ENCODE results near the gene PDGFA. TPM values are rescaled to one million over a fixed set of nuclear protein-coding genes. Genes with fewer than 3 reads are reported as not detected.

PDGFA gene
- total RNA-seq, 1 experiment from 2014 or later, result 35.8 TPM

- H3K27me3 Mint-ChIP-seq (ENCODE audit: low read depth), result peaks cover 2% of the 10 kb centered on the region; the same call in 1 of the 2 replicates
- 60% methylated on average over 1 of the region's 3 CpGs for WGBS (ENCODE audit: extremely low coverage, insufficient read length, low lambda C conversion rate)
Measured at GRCh38 chr7:567305-567883, 47.7 kb upstream of the PDGFA start.

More at GRCh38 chr7:567305-567883, 47.7 kb upstream of the PDGFA start:
- no peak overlapping the region for H3K56ac ChIP-seq (ENCODE audit: insufficient read length, low read depth, low read length)
- H3T11ph ChIP-seq (ENCODE audit: low read length), result no peak overlapping the region
- no peak overlapping the region for H4K5ac ChIP-seq (ENCODE audit: insufficient read length, low read depth, low read length)
- no peaks in the 10 kb centered on the region for H3K23me2 ChIP-seq (ENCODE audit: insufficient read length, low read depth, low read length, poor library complexity, severe bottlenecking)
- H2BK120ac ChIP-seq (ENCODE audit: low read depth, low read length, poor library complexity, severe bottlenecking), result no peak overlapping the region
- no peaks in the 10 kb centered on the region for H3K9me3 ChIP-seq (ENCODE audit: control insufficient read depth, low read depth, low read length)
- H3K4ac ChIP-seq (ENCODE audit: low read depth, low read length), result no peak overlapping the region
- no peak overlapping the region for H2AFZ ChIP-seq (ENCODE audit: low read length)
- no peak overlapping the region for H2BK12ac ChIP-seq (ENCODE audit: insufficient read length, low read depth, low read length)
- H2AK5ac ChIP-seq (ENCODE audit: insufficient read length, low read length), result no peak overlapping the region
- H2BK5ac ChIP-seq (ENCODE audit: insufficient read length, low read length), result no peak overlapping the region
- H2BK15ac ChIP-seq (ENCODE audit: low read depth, low read length), result no peak overlapping the region
- H2BK20ac ChIP-seq (ENCODE audit: low read depth, low read length, poor library complexity, severe bottlenecking), result no peak overlapping the region
- no peaks in the 10 kb centered on the region for H3K9me3 Mint-ChIP-seq
- no peaks in the 10 kb centered on the region for H3K4me1 ChIP-seq (ENCODE audit: insufficient read depth, low read length)
- H3K27ac Mint-ChIP-seq, result no peak overlapping the region
- no peak overlapping the region for H3K27ac ChIP-seq (ENCODE audit: insufficient read length, low read depth, low read length)
- peaks cover 2 to 6% of the 10 kb centered on the region in 2 experiments; a peak in 3 of 4 replicates for H3K4me1 Mint-ChIP-seq
- no peak for DNase-seq
- H3K79me2 ChIP-seq (ENCODE audit: insufficient read depth, low read length), result no peaks in the 10 kb centered on the region; the same call in 1 of the 2 replicates
- no peak overlapping the region for H4K91ac ChIP-seq (ENCODE audit: insufficient read length, low read depth, low read length)
- no peak overlapping the region for H3K4me2 ChIP-seq (ENCODE audit: insufficient read depth, insufficient read length, low read length)
- H3K9ac ChIP-seq (ENCODE audit: extremely low read depth, insufficient read length, low read length), result no peak overlapping the region
- no peak overlapping the region for H3K4me3 Mint-ChIP-seq
- H4K20me1 ChIP-seq (ENCODE audit: control insufficient read depth, insufficient read depth, insufficient read length), result no peaks in the 10 kb centered on the region
- H3K79me1 ChIP-seq (ENCODE audit: insufficient read depth, low read depth, low read length, poor library complexity, severe bottlenecking), result no peaks in the 10 kb centered on the region
- H3K27me3 ChIP-seq (ENCODE audit: insufficient read depth, low read length), result no peaks in the 10 kb centered on the region
- no peak overlapping the region for H3K14ac ChIP-seq (ENCODE audit: insufficient read depth, low read length)
- no peak overlapping the region for H4K8ac ChIP-seq (replicated peaks; ENCODE audit: insufficient read length, low read depth, low read length)
- H3K23ac ChIP-seq (ENCODE audit: insufficient read length, low read depth, low read length), result no peak overlapping the region
- H3K36me3 Mint-ChIP-seq (ENCODE audit: insufficient read depth in 1 of 3, low read depth in 3 of 3), result peaks cover 0 to 6% (median 0%) of the 10 kb centered on the region in 3 experiments; a peak in 1 of 7 replicates
- no peak overlapping the region for H3K18ac ChIP-seq (ENCODE audit: insufficient read length, low read depth, low read length)
- TF ChIP-seq, protein P1, sequence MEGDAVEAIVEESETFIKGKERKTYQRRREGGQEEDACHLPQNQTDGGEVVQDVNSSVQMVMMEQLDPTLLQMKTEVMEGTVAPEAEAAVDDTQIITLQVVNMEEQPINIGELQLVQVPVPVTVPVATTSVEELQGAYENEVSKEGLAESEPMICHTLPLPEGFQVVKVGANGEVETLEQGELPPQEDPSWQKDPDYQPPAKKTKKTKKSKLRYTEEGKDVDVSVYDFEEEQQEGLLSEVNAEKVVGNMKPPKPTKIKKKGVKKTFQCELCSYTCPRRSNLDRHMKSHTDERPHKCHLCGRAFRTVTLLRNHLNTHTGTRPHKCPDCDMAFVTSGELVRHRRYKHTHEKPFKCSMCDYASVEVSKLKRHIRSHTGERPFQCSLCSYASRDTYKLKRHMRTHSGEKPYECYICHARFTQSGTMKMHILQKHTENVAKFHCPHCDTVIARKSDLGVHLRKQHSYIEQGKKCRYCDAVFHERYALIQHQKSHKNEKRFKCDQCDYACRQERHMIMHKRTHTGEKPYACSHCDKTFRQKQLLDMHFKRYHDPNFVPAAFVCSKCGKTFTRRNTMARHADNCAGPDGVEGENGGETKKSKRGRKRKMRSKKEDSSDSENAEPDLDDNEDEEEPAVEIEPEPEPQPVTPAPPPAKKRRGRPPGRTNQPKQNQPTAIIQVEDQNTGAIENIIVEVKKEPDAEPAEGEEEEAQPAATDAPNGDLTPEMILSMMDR (conservative IDR thresholded peaks at IDR 0.05), result no peak

Data from H9 (cell line).